Stimulated activated naive CD4-positive, alpha-beta T cell treated with Interleukin-2 at 50 U/mL for 16 hours (primary cell): ENCODE measurements around the gene PARD3B.

Source experiments
- DNase-seq: peaks from one replicate; lab custom pipeline; 2025; lab: John Stamatoyannopoulos, UW

Gene PARD3B

DNA sequence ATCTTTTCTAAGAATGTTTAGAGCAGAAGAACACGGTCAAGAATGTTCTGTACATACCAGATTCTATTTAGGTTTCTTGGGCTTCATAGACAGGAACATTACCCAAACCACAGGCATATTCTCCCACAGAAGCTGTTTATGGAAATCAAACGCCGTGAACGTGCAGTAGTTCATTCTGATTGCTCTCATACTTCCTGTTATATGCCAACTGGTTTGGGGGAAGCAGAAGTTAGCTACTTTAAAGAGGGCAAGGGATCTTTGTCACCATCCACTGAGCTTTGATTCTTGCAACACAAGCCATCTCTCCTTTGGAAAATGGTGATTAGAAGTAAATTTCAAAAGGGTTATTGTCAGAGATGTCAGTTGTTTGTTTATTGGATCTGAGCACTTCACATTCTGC is 954.8 kb downstream of the PARD3B start:
- no peak for DNase-seq

DNA sequence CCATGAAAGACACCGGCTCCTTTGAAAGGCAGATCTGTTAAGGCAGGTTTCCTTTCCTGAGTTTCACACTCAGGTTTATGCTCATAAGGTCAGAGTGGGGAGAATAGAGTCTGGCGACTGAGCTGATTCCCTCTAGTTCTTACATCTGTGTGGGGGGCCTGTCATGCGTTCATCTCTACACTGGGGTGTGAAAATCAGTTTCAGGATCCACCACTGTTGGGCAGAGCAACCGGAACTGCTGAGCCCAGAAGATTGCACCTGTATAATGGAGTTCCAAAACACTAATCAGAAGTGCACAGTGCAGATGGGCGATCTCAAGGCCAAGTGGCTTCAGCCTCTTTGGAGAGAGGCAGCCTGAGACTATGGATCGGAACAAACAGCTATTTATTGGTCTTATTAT is 955.7 kb downstream of the PARD3B start:
- DNase-seq: no peak

DNA sequence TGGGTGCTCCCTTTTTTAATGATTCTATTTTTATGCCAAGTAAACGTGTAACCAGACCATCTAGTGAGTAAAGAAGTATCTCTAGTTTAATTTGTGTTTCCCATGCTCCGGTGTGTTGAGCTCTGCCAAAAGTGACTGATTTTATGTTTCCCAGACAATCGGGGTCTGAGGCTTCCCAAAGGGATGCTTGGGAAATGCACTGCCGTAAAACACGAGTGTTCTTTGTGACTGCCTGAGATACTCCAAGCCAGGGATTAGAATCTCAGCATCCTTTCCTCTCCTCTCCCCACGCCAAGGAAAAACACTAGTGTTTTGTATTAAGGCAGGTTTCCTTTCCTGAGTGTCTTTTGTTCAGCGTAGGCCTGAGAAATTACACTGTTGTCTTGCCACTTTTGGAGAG is 956.6 kb downstream of the PARD3B start:
- no peak for DNase-seq

DNA sequence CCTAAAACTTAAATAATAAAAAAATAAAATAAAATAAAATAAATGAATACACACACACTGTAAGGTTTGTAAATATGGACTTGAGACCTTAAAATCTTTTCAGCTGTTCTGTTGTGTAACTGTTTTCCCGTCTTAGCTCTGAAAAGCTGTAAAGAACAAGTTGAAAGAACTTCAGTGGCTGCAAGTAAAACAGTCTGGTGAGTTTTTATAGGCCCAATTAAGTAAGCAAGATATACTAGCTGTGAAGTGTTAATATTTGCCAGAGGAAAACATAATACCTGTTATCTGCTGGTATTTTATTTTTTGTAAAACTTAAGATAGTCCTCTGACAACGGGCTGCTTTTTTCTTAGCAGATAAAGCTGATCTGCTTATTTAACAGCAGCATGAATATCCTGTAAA is 960.1 kb downstream of the PARD3B start:
- no peak for DNase-seq

DNA sequence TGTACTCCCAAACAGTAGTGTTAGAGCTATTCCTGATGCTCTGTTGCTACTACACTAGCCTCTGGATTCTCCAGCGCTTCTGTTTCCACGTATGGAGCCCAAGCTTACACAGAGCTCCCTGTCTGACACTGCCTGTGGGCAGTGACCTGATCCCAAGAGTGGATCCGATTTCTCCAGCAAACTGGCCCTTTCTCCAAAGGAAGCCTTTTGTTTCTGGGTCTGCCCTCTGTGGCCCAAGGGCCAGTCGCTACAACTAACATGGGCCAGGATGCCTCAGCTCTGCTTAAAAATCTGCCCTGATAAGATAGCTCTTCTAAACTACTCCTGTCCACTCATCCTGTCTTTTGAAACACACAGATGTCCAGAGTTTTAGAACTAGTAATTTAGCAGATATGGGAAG is 964.4 kb downstream of the PARD3B start:
- DNase-seq: no peak

DNA sequence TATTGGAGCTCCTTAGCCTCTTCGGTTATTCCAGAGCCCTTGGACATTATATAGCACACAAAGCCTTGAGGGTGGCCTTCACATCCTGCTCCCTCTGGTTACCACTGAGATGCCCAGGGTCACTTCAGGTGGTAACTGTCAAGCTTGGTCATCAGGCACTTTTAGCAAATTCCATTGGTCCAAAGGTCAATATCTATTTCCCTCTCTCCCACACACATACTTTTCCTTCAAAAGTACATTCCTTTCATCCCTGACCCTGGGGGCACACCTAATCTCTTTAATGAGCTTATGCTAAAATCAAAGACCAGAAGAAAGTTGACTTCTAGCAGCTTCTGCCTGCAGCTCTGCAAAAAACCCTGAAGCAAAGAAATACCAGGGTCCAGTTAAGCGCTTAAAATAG is 965.1 kb downstream of the PARD3B start:
- no peak for DNase-seq

DNA sequence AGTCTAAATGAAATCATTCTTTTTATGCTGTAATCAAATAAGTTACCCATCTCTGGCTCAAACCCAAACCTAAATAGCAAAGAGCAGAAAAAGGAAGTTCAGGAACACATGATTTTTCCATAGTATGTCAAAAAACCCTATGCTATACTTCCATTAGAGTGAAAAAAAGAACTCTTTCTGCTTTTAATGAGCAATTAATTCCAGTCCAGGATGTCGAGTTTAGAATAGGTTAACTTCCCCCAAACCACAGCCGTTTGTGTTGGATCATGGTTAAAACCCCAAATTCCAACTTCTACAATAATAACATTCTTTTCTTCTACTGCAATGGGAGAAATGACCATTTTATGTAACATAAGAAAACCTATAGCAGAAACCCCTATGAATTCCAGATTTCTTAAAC is 965.9 kb downstream of the PARD3B start:
- DNase-seq: no peak

DNA sequence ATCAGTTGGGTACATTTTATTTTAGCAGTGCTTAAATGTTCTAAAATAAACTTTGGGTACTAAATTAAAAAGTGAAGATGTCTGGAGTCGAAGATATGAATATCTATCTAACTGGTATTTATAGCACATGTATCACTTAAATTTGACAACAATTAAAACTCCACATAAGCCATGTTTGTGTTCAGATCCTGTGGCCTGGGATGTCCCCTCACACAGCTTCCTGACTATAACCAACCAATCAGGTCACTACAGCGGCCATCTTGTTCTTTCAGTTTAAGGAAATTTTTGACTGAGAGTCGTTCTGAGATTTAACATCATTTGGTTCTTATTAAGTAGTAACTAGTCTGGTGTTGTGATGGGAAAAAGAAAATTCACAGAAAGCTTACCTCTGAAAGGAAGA is 966.4 kb downstream of the PARD3B start:
- DNase-seq: no peak

DNA sequence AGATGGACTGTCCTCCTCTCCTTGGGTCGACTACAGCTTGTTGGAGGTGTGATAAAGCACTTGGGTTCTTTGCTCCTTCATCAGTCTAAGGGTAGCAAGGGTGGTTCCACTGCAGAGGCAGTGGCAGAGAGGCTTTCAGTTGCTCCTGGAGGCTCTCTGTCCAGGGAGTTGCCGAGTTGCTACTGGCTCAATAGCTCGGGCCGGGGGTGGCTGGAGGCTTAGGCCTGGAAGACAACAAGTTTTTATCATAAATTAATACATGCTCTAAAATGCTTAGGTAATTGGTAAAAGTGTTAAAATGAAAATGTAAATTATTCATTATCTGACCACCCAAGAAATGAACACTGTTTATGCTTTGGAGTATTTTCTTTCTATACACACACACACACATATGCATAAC is 975.0 kb downstream of the PARD3B start:
- no peak for DNase-seq

DNA sequence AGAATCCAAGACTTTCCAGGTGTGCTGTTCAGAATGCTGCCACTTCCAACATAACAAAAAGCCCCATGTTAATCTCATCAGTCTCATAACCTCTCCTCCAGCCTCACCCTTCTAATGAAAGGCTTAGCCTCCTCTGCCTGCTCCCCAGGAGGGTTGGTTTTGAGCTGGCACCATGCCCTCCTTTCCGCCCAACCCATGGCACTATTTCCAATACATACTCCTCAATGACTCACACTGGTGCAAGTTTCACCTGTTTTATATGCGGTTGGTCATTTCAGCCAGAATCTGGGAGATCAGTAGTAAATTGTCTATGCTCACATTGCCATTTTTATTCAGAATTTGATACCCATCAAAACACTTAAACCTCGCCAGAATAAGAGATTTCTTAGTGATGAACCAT is 979.4 kb downstream of the PARD3B start:
- no peak for DNase-seq

DNA sequence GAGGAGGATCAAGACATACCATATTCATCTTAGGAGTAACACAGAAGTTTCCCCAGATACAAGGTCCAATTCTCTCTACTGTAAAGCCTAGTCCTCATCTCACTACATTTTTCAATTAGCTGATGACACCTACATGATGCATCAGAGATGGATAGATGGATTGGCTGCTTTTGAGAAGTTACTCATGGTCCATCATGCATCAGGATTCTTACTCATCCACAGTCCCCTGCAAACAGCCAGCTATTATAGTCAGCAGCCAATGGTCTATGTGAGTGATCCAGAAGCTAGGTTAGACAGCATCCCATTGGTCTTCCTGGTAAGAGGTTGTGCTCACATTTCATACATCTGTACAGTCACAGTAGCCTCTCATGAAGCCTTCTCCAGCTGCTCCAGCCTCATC is 982.5 kb downstream of the PARD3B start:
- no peak for DNase-seq

DNA sequence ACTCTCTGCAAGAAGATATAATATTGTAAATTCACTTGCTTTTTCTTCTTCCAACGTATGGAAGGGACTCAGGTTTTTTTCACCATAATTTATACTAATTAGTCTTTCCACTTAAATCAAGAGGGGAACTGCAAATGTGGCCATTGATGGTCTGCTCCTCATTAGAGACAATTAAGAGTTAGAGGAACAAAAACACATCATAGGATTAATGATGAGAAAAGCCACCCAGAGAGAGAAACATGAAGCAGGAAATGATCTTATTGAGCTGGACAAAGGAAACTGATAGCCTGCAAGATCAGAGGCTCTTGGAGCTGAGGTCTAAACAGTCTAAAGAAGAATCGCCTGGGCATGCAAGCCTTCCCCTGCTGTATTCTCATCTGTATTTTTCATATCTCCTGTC is 985.8 kb downstream of the PARD3B start:
- no peak for DNase-seq

DNA sequence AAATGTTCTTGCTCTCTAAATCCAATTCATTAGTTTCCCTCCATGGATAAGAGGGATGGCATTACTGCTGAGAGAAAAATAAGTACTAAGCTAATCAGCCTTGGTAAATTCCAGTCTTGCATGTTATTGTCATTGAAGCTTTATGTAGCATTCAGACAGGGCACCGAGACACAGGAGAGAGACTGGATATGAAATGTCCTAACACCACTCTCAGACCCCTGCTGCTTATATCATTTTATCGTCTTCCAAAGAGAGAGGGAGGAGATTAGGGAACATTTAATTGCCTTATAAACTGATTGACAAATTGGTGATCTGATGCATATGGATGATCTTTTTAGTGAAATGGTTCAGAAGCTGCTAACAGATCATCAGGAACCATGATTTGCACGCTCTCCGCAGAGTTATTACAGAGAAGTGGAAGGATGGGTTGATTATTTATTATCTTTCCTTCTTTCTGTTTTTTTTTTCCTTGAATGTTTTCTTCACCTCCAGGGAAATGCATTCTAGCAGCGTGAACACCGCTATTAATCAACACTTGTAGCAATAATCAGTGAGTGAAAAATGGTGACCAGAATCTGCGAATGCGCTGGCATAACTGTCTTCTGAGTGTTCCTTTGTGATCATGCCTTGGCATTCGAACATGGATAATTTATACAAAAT is 986.3 kb downstream of the PARD3B start:
- no peak for DNase-seq

DNA sequence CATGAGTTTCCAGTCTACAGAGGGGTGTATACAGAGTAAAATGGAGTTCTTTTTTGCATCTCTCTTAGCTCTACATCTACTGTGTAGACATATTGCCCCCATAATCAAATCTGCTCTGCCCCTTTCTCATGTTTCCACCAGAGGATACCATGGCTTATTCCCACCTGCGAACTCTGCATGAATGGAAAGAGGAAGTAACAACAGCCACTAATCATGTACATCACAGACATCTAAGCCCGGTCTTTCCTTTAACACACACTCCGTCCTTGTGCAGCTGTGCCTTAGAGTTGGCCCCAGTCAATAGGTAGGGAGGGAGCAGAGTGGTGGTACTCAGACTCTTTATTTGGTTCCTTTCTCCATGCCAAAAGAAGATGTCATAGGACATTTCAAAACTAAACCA is 989.7 kb downstream of the PARD3B start:
- no peak for DNase-seq

DNA sequence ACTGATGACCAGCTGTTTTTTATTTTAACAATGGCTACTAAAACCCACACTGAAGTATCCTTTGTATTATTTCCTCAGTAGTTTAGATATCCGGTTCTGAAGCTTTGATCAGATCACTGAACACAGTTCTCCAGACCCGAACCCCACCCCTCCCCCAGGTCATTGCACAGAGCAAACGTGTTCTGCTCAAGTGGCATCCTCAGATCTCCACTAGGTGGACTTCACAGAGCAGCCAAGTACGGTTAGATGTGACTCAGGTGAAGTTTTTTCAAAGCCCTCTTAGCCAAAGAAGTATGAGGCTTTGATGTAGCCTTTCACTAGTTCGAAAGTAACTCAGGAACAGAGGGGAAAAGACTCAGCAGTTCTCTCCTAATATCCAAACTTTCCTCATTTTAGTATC is 994.3 kb downstream of the PARD3B start:
- DNase-seq: no peak

DNA sequence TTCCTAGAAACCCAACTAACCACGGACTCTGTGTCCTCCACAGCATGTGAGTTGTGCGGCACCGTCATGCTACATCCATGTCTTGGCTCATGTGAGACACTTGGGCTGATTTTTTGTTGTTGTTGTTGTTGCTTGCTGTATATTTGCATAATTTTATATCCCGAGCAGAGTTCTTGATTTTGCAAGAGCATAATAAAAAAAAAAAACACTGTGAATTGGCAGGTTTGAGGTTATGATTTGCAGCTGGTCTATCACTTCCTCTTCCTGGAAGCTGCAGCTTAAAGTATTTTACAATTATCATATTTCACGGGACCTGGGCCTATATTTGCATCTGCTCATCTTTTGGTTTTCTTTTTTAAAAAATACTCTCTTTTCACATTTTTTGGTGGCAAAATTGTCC is 994.8 kb downstream of the PARD3B start:
- DNase-seq: no peak

DNA sequence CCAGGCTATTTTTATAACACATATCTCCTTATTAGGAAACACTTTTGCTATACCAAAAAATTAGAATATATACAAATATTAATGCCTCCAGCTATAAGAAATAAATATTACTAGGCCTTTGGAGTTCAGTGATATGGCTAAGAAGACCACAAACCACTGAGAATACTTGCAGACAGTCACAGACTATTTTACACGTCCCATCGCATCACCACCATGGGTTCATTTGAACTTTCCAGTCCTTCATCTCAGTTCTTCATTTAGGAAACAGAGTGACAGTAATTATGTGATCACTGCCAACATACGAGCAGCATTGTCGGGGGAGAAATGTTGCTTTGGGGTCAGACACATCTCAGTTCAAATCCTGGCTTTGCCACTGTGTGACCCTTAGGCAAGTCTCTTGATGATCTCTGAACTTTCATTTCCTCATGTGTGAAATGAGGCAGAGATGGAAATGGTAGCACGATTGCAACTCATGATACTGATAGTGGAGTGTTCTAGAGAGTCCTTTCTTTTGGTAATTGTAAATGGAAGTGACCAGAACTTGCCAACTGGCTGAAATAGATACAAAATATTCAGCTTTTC is 998.1 kb downstream of the PARD3B start:
- DNase-seq: no peak

DNA sequence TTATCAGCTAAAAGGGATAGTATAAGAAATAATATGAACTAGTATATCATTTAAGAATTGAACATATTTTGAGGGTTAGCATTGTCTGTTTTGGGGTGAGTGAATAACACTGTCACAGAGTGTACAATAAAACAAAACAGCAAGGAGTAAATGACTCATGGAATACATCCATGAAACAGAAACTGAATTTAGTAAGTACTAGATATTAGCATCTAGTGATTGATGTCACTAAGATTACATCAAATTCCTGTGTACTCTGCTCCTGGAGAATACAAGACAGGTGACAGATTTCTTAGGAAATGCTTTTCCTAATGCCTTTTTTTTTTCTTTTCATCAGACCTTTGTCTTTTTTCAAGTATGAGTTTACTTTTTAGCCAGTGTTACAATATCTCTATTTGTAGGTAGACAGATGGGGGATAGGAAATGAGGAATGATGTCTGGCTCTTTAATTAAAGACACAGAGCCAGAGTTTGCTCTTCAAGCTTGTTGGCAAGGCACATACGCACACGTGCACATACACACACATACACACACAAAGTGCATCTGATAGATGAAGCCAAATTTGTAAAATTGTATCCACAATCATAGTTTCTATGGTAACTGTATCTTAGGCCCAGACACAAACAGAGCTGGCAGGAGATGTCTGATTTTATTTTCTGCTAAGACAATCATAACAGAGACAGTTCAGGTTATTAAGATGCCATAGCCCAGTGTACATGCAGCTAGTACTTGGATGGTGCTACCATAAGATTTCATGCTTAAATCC is 998.8 kb downstream of the PARD3B start:
- no peak for DNase-seq

DNA sequence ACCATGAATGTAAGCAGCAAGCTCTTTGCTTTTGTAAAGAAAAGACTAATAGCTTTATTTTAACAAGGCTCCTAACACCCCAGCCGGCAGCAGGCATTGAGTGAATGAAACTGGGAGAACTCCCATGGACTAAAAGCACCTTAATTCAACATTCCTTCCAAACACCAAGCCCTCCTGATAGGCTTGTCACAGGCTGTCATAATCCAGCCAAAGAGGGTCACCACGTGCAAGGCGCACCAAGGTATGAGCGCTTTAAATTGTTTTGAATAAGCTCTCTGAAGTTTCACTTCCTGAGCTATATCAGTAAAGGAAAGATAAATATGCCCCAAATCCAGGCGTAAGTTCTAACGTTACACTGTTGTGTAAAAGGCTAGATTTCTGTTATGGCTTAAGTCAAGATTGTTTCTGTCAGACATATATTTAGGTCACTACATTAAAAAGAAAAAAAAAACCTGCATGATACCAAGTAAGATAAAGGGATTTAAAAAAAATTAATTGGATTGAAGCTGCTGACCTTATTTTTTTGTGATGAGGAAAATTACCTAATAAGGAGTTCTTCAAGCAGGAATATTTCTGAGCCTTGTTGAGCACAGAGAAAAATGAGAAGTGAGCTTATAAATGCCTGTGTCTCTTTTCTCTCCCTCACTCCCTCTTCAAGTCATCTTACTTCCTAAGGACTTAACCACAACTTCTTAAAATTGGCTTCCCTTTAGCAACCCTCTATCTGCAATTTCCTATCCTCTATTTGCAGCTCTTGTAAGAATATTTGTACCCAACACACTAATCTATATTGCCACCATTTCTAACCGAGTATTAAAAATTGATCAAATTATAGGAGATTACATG is 1000.9 kb downstream of the PARD3B start:
- DNase-seq: no peak

DNA sequence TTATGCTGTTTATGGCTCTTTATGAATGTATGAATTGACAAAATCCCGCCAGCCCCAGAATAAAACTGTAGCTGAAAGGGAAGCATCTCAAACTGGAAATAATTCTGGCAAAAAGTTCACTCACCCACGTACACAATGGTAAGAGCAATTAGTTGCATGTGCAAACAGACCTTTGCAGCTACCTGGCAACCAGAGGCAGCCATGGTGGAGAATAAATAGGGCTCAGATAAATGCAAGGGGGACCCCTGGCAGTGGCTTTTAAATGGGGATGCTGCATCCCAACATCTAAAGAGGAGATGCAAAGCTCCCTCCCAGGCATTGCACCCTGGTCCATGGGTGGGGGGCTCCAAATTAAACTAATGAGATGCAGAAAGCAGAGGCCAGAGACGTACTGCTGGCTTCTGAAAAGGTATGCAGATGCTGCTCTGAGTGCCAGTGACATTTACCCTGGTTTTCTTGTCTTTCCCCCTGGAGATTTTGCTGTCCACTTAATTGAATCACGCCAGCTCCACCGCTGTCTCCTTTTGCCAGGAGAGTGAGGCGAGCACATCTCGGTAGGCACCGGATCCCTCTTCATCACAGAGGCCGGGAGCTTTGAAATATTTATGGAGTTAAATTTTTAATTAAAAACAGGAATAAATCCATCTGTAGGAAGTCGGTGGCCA is 1010.4 kb downstream of the PARD3B start:
- DNase-seq: no peak

DNA sequence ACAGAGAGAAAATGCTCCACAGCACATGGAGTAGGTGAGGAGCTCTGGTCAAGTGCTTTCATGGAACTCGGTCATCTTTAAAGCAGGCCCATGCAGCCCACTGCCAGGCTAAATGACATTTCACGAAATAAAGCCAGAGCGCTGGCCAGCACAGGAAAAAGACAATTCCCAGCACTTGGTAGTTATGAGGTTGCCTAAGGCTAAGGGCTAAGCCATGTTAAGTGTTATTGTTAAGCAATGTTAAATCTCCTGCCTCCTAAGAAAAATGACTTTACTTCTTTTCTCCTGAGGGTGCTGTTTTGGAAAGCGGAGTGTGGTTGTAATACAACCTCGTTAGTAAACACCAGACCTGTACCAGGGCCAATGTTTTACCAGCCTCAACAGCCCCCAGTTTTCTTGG is 1011.1 kb downstream of the PARD3B start:
- DNase-seq: no peak
